ENCODE measurements around the gene BOK.
"Not testable (repeated sequence)": the region's sequence is repeated elsewhere in the genome, so short reads cannot be mapped to it uniquely, and the experiment has no call there.

The BOK gene

GRCh38 chr2:241564596-241565410 is 6.3 kb downstream of the BOK start:
- ATAC-seq (ENCODE audit: low read depth), result no peak

GRCh38 chr2:241565411-241565810 is 6.9 kb downstream of the BOK start:
- Histone ChIP-seq H3K4me1 (ENCODE audit: insufficient read depth, poor library complexity, severe bottlenecking) (peaks cover 9% of the 10 kb centered on the region), H3K27me3 (ENCODE audit: insufficient read depth, poor library complexity, severe bottlenecking) (no peaks in the 10 kb centered on the region), H3K9me3 (ENCODE audit: severe bottlenecking) (no peaks in the 10 kb centered on the region), H3K36me3 (ENCODE audit: low read depth) (peaks cover 18% of the 10 kb centered on the region), H3K27ac (ENCODE audit: poor library complexity, severe bottlenecking) (no peak overlapping the region), H3K4me3 (ENCODE audit: severe bottlenecking) (no peak overlapping the region)
- ATAC-seq (ENCODE audit: low read depth) (no peak), DNase-seq (ENCODE audit: low spot score) (peak; percentile 42)
- TF ChIP-seq CTCF (IDR thresholded peaks at IDR 0.05; ENCODE audit: poor library complexity, severe bottlenecking), result no peak

More at GRCh38 chr2:241564596-241565410, 6.3 kb downstream of the BOK start:
- Histone ChIP-seq H3K36me3 (ENCODE audit: low read depth) (peaks cover 18% of the 10 kb centered on the region), H3K4me3 (ENCODE audit: severe bottlenecking) (no peak overlapping the region), H3K4me1 (ENCODE audit: insufficient read depth, poor library complexity, severe bottlenecking) (peaks cover 9% of the 10 kb centered on the region), H3K9me3 (ENCODE audit: severe bottlenecking) (no peaks in the 10 kb centered on the region), H3K27me3 (ENCODE audit: insufficient read depth, poor library complexity, severe bottlenecking) (no peaks in the 10 kb centered on the region), H3K27ac (ENCODE audit: poor library complexity, severe bottlenecking) (no peak overlapping the region)
- TF ChIP-seq CTCF (IDR thresholded peaks at IDR 0.05; ENCODE audit: poor library complexity, severe bottlenecking), result no peak
- peak; percentile 42 for DNase-seq (ENCODE audit: low spot score)

GRCh38 chr2:241566021-241566420 is 7.5 kb downstream of the BOK start:
- ATAC-seq (ENCODE audit: low read depth); H3K4me1 ChIP-seq (ENCODE audit: insufficient read depth, poor library complexity, severe bottlenecking); H3K9me3 ChIP-seq (ENCODE audit: severe bottlenecking); H3K27ac ChIP-seq (ENCODE audit: poor library complexity, severe bottlenecking); H3K4me3 ChIP-seq (ENCODE audit: severe bottlenecking); H3K27me3 ChIP-seq (ENCODE audit: insufficient read depth, poor library complexity, severe bottlenecking): not testable (repeated sequence)
- peaks cover 18% of the 10 kb centered on the region for H3K36me3 ChIP-seq (ENCODE audit: low read depth)
- DNase-seq (ENCODE audit: low spot score), result peak; percentile 3

GRCh38 chr2:241566468-241566867 is 7.9 kb downstream of the BOK start:
- peaks cover 20% of the 10 kb centered on the region for H3K36me3 ChIP-seq (ENCODE audit: low read depth)
- H3K4me1 ChIP-seq (ENCODE audit: insufficient read depth, poor library complexity, severe bottlenecking), result peaks cover 5% of the 10 kb centered on the region
- no peak overlapping the region for H3K27ac ChIP-seq (ENCODE audit: poor library complexity, severe bottlenecking)
- H3K27me3 ChIP-seq (ENCODE audit: insufficient read depth, poor library complexity, severe bottlenecking), result no peaks in the 10 kb centered on the region
- DNase-seq (ENCODE audit: low spot score) (peak; percentile 4), ATAC-seq (ENCODE audit: low read depth) (no peak)
- no peak overlapping the region for H3K4me3 ChIP-seq (ENCODE audit: severe bottlenecking)
- TF ChIP-seq CTCF (IDR thresholded peaks at IDR 0.05; ENCODE audit: poor library complexity, severe bottlenecking), result no peak
- no peaks in the 10 kb centered on the region for H3K9me3 ChIP-seq (ENCODE audit: severe bottlenecking)

GRCh38 chr2:241567266-241567665 is 8.7 kb downstream of the BOK start:
- not testable (repeated sequence) for ATAC-seq (ENCODE audit: low read depth)

GRCh38 chr2:241567776-241568175 is 9.2 kb downstream of the BOK start:
- H3K9me3 ChIP-seq (ENCODE audit: severe bottlenecking), result no peaks in the 10 kb centered on the region
- no peaks in the 10 kb centered on the region for H3K4me1 ChIP-seq (ENCODE audit: insufficient read depth, poor library complexity, severe bottlenecking)
- no peak for TF ChIP-seq CTCF (IDR thresholded peaks at IDR 0.05; ENCODE audit: poor library complexity, severe bottlenecking)
- peaks cover 14% of the 10 kb centered on the region for H3K36me3 ChIP-seq (ENCODE audit: low read depth)
- H3K4me3 ChIP-seq (ENCODE audit: severe bottlenecking), result no peak overlapping the region
- no peaks in the 10 kb centered on the region for H3K27me3 ChIP-seq (ENCODE audit: insufficient read depth, poor library complexity, severe bottlenecking)
- no peak overlapping the region for H3K27ac ChIP-seq (ENCODE audit: poor library complexity, severe bottlenecking)
- peak; percentile 42 for DNase-seq (ENCODE audit: low spot score)
- ATAC-seq (ENCODE audit: low read depth), result no peak

More at GRCh38 chr2:241567266-241567665, 8.7 kb downstream of the BOK start:
- H3K27me3 ChIP-seq (ENCODE audit: insufficient read depth, poor library complexity, severe bottlenecking); H3K4me3 ChIP-seq (ENCODE audit: severe bottlenecking); H3K9me3 ChIP-seq (ENCODE audit: severe bottlenecking); H3K27ac ChIP-seq (ENCODE audit: poor library complexity, severe bottlenecking); H3K4me1 ChIP-seq (ENCODE audit: insufficient read depth, poor library complexity, severe bottlenecking): not testable (repeated sequence)
- DNase-seq (ENCODE audit: low spot score), result peak; percentile 42
- peaks cover 19% of the 10 kb centered on the region for H3K36me3 ChIP-seq (ENCODE audit: low read depth)

All from RWPE2 (cell line).